HepG2 (cell line): ENCODE results near the gene TCEANC. TPM values are rescaled to one million over a fixed set of nuclear protein-coding genes. Genes with fewer than 3 reads are reported as not detected.
A peak's percentile ranks its signal among the peaks of the same experiment; 100 is the strongest.

Experiments used
- ATAC-seq: fragments of 200-7000 bp; cut with Tn5 transposase; 3 replicates; pipeline ENCODE4 v1.9.1; 2020; ENCODE audit warnings: mild to moderate bottlenecking, moderate library complexity
- BruUV-seq: library from RNA; stranded (reverse); fragments of 400-500 nt; replicated peaks from 2 replicates; lab custom pipeline; 2021; lab: Mats Ljungman, UMichigan
- CTCF ChIA-PET: fragments of 300-600 bp; formaldehyde crosslinking; extraction: SDS; loops from one replicate; lab custom pipeline; 2021; ENCODE audit warnings: low total read pairs, inconsistent platforms, low intra/inter-chr PET ratio; lab: Yijun Ruan, JAX
- POLR2A ChIA-PET: fragments of 350-600 bp; sonication (Branson Sonifier 250); formaldehyde crosslinking; loops from one replicate; lab custom pipeline; 2020; ENCODE audit warnings: antibody characterized with exemption, inconsistent platforms; lab: Yijun Ruan, JAX
- DNase-seq: peaks from one replicate; pipeline ENCODE4 v3.0.0-alpha.2; 2015; ENCODE audit warnings: low spot score
- FAIRE-seq: peaks from 3 replicates; lab custom pipeline; 2011; peaks lifted over from hg19 to GRCh38; lab: Jason Lieb, UNC
- H2AFZ ChIP-seq: one replicate; pipeline ENCODE4 v1.6.1; 2011; ENCODE audit warnings: low read length, inconsistent platforms
- H3K27ac ChIP-seq: fragments of 300-600 bp; 3 replicates; pipeline ENCODE4 v1.8.0; 2011; ENCODE audit warnings: mixed run types, mild to moderate bottlenecking, mixed read lengths, low read length, inconsistent platforms; ENCODE audit not compliant: insufficient read depth; ENCODE audit errors: extremely low read length
- H3K27me3 ChIP-seq, 2 experiments: fragments of 200-600 bp in 1 of 2; 2 replicates in 1 of 2; 3 replicates in 1 of 2; pipeline versions ENCODE4 v1.6.0 to v1.8.0; 2011; ENCODE audit warnings: low read length in 2 of 2, mild to moderate bottlenecking in 2 of 2, moderate library complexity in 2 of 2, inconsistent platforms in 1 of 2; ENCODE audit not compliant: insufficient read depth in 2 of 2, control insufficient read depth in 1 of 2
- H3K36me3 ChIP-seq, 2 experiments: fragments of 200-600 bp in 1 of 2; replicated peaks in 1 of 2; 2 replicates in 1 of 2; 3 replicates in 1 of 2; pipeline versions ENCODE4 v1.5.1 to v1.8.0; 2011; ENCODE audit warnings: low read length in 2 of 2, inconsistent platforms in 1 of 2; ENCODE audit not compliant: insufficient read depth in 2 of 2, control insufficient read depth in 1 of 2
- H3K4me1 ChIP-seq: 2 replicates; pipeline ENCODE4 v1.5.1; 2012; ENCODE audit warnings: low read length, inconsistent platforms; ENCODE audit not compliant: insufficient read depth
- H3K4me2 ChIP-seq: 2 replicates; pipeline ENCODE4 v1.6.0; 2011; ENCODE audit warnings: low read depth, low read length, inconsistent platforms
- H3K4me3 ChIP-seq, 3 experiments: fragments of 200-600 bp in 1 of 3; sonication (generic), shearing (Covaris generic) in 1 of 3; replicated peaks in 1 of 3; 2 replicates each; pipeline ENCODE4 v1.5.1; 2011 to 2016; ENCODE audit warnings: low read length in 3 of 3, inconsistent platforms in 2 of 3, low read depth in 2 of 3, mild to moderate bottlenecking in 2 of 3, control low read depth in 1 of 3, mixed read lengths in 1 of 3; ENCODE audit not compliant: insufficient read depth in 1 of 3
- H3K79me2 ChIP-seq: one replicate; pipeline ENCODE4 v1.6.1; 2011; ENCODE audit warnings: low read length, inconsistent platforms; ENCODE audit not compliant: insufficient read depth
- H3K9ac ChIP-seq: 2 replicates; pipeline ENCODE4 v1.6.0; 2011; ENCODE audit warnings: mild to moderate bottlenecking, low read depth, low read length, inconsistent platforms; ENCODE audit not compliant: insufficient read depth
- H3K9me3 ChIP-seq: 2 replicates; pipeline ENCODE4 v1.5.1; 2012; ENCODE audit warnings: mild to moderate bottlenecking, low read length
- H4K20me1 ChIP-seq: 2 replicates; pipeline ENCODE4 v1.6.0; 2011; ENCODE audit warnings: inconsistent platforms, mild to moderate bottlenecking, low read length, moderate library complexity; ENCODE audit not compliant: insufficient read depth
- FLYWCH1 ChIP-seq: sonication (generic); formaldehyde crosslinking; IDR thresholded peaks from 2 replicates; pipeline ENCODE4 v1.8.1; 2023; ENCODE audit warnings: mild to moderate bottlenecking, missing genetic modification reagents
- PCBP2 ChIP-seq: fragments of 200-400 bp; formaldehyde crosslinking; optimal IDR thresholded peaks from 2 replicates; pipeline ENCODE3; 2018; ENCODE audit warnings: low read length, low read depth; ENCODE audit not compliant: poor library complexity, severe bottlenecking
- SALL1 ChIP-seq: sonication (generic); formaldehyde crosslinking; IDR thresholded peaks from 2 replicates; pipeline ENCODE4 v1.8.0; 2022; ENCODE audit warnings: mild to moderate bottlenecking, missing genetic modification reagents
- ZNF138 ChIP-seq: sonication (generic); formaldehyde crosslinking; IDR thresholded peaks from 2 replicates; pipeline ENCODE4 v1.5.0; 2020; ENCODE audit warnings: mild to moderate bottlenecking, low read depth, missing genetic modification reagents
- ZNF367 ChIP-seq: sonication (generic); formaldehyde crosslinking; IDR thresholded peaks from 2 replicates; pipeline ENCODE4 v1.4.0; 2020; ENCODE audit warnings: missing genetic modification reagents, borderline replicate concordance
- WGBS: methylation state at CpG from one replicate; pipeline ENCODE4 v1.1.6; 2017; ENCODE audit warnings: low lambda C conversion rate; 5-methylcytosine and 5-hydroxymethylcytosine counted together
- in situ Hi-C: cut with HindIII; loops from 2 replicates; pipeline ENCODE4 v1.10.0; 2017; ENCODE audit warnings: low pct_unique_long_range_greater_than_20kb; ENCODE audit not compliant: extremely low pct_ligation_motif_present
- intact Hi-C: fragments of 100-400 bp; cut with micrococcal nuclease; formaldehyde crosslinking; loops from one replicate; pipeline ENCODE4 v1.10.0; 2022; ENCODE audit not compliant: unreplicated experiment
- polyA plus RNA-seq, 8 experiments: library from polyadenylated mRNA; depleted of rRNA in 3 of 8; stranded (reverse) in 7 of 8; unstranded in 1 of 8; fragments of >200 nt; fragmentation: Illumina TruSeq in 4 of 8; extraction: Trizol in 4 of 8; gene quantifications; 2 replicates each; pipeline versions ENCODE4 v1.2.1 to v1.2.3, GENCODE V29; 2011 to 2016; ENCODE audit warnings: low read depth in 4 of 8, missing spikeins in 1 of 8, mixed read lengths in 1 of 8; ENCODE audit not compliant: insufficient read depth in 1 of 8
- total RNA-seq, 5 experiments: library from RNA; depleted of rRNA; stranded (reverse); fragments of >200 nt; fragmentation: Illumina TruSeq; extraction: Trizol; gene quantifications; 2 replicates each; pipeline ENCODE4 v1.2.3, GENCODE V29; 2016; ENCODE audit warnings: low read depth in 1 of 5

Gene TCEANC
- total and polyA plus RNA-seq, 2 of the 13 experiments (the other 11 are each of a cell fraction or from before 2014, with no cell fraction given): 0.51 to 0.97 TPM

DNA sequence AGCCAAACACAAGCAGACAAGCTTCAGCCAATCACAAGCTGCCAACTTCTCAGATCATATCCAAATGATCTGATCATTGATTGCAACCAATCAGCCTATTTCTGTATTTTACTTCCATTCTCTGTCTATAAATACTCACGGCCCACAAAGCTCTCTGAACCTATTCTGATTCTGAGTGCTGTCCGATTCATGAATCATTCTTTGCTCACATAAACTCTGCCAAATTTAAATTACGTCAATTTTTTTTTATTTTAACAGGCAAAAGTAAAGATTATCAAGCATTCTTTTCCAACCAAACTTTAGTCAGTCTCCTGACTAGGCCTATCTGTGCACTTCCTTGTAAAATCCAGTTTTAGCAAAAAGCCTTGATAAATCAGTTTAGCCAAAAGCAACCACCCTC, 1.8 kb upstream of the TCEANC start:
- H3K79me2 ChIP-seq: no peaks in the 10 kb centered on the region
- FAIRE-seq (no peak), DNase-seq (no peak), ATAC-seq (no peak)
- H2AFZ ChIP-seq: no peak overlapping the region
- H3K9ac ChIP-seq: no peak overlapping the region
- BruUV-seq: no TSS peak
- no peaks in the 10 kb centered on the region for H3K36me3 ChIP-seq
- TF ChIP-seq SALL1 (CRISPR knock-in tag): no peak
- no peak for TF ChIP-seq ZNF367 (CRISPR knock-in tag)
- H3K27me3 ChIP-seq: no peaks in the 10 kb centered on the region
- in situ Hi-C loops: loop anchor here (5.0 kb wide), 1 partner anchor 376 kb away; the partner anchor contains the start of gene GEMIN8
- no peak overlapping the region for H3K27ac ChIP-seq
- 43% methylated on average over 3 of the region's 3 CpGs for WGBS
- H4K20me1 ChIP-seq: no peaks in the 10 kb centered on the region
- ChIA-PET POLR2A (no interaction called here), CTCF (no interaction called here)
- no peak overlapping the region for H3K4me3 ChIP-seq
- no peak overlapping the region for H3K4me2 ChIP-seq
- intact Hi-C loops: no loop called here
- peaks cover 6% of the 10 kb centered on the region for H3K4me1 ChIP-seq
- H3K9me3 ChIP-seq: no peaks in the 10 kb centered on the region

DNA sequence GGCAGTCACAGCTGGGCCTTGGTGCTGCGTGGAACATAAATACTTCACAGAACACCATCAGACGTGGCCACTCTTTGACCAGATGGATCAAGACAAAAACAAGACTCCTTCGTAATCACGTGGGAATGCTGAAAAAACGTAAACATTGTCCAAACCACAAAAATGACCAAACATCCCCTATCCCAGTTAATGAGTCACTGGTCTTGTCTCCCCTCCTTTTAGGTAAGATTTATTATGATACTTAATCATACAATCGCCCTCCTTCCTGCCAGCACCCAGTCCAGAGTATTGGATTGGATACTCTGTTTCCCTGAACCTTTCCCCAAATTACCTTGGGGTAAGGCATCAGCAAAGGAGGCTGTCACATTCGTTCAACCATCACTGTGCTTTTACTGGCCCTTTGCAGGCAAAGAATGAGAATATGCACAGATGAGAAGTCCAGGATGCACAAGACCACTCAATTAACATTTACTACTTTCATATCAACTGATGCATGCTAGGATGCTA, 601 bp upstream of the TCEANC start:
- H3K79me2 ChIP-seq: no peaks in the 10 kb centered on the region
- in situ Hi-C loops (loop anchor here (5.0 kb wide), 1 partner anchor 375 kb away; the partner anchor contains the start of gene GEMIN8), intact Hi-C loops (no loop called here)
- no peaks in the 10 kb centered on the region for H3K36me3 ChIP-seq
- no peak for ATAC-seq
- H3K4me3 ChIP-seq: peak overlapping the region; percentile 61 to 69 (median 63)
- 10% methylated on average over 5 of the region's 7 CpGs for WGBS
- DNase-seq: no peak
- H2AFZ ChIP-seq: peak overlapping the region; percentile 66
- H3K27ac ChIP-seq: no peak overlapping the region
- H3K4me2 ChIP-seq: peak overlapping the region; percentile 87
- no peaks in the 10 kb centered on the region for H3K9me3 ChIP-seq
- ChIA-PET POLR2A (interaction anchor here (0.8 to 1.6 kb wide), 4 partner anchors 82 to 378 kb away, joined by 3 to 11 read pairs (median 4); partner anchors contain the start of genes GEMIN8, OFD1 and TRAPPC2), CTCF (no interaction called here)
- H3K9ac ChIP-seq: peak overlapping the region; percentile 69
- TSS peak; percentile 68 for BruUV-seq
- peaks cover 6% of the 10 kb centered on the region for H3K4me1 ChIP-seq
- no peak for FAIRE-seq
- no peak for TF ChIP-seq PCBP2
- 0 out of 2 replicates have a peak, but pooled peaks have one; percentile 22 for TF ChIP-seq ZNF138 (CRISPR knock-in tag)
- no peak for TF ChIP-seq FLYWCH1 (CRISPR knock-in tag)
- H3K27me3 ChIP-seq: no peaks in the 10 kb centered on the region
- H4K20me1 ChIP-seq: no peaks in the 10 kb centered on the region
